ENCODE measurements around the gene C22orf23.
A peak's percentile ranks its signal among the peaks of the same experiment; 100 is the strongest.

The C22orf23 gene

DNA sequence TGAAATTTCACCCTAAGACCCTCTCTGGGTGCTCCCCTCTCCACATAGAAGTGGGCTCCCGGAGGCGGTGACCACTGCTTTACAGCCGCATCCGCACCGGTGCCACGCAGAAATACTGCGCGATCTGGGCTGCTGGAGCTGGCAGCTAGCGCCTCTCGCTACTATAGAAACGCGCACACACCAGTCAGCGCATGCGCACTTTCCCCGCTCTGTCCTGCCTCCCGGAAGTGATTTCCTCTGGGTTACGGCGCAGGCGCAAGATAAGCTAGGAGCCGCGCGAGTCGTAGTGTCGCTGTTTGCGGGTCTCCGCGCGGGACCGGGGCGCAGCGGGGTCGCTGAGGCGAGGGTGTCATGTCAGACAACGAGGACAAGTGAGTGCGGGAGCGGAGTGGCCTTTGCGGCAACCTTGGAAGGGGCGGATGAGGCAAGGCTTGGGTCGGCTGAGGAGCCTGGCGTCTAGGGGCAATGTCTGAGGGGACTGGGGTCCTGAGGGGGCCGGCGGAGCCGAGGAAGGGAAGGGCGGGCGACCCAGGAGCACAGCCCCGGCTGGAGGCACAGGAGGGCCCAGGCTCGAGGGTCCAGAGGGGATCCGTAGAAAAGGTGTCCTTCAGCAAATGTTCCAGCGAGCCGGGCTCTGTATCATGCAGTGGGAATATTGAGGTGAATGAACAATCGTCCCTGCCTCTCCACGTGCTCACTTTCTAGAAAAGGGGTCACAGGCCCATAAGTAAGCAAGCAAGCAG, at the start of gene C22orf23, which contains the start of gene POLR2F:
C22orf23 (minus strand) TSS at position 165 of the 743 bp plus-strand sequence. CDS start 452 bp downstream, outside the sequence.
POLR2F (plus strand) TSS at position 263 of the 743 bp plus-strand sequence; CDS start at position 352, 89 bp downstream.
- peak; percentile 93 for DNase-seq (ENCODE audit: low read depth)

GRCh38 chr22:37999640-38000272, 46.4 kb upstream of the C22orf23 start:
- DNase-seq (ENCODE audit: low read depth) = no peak

GRCh38 chr22:37999236-37999635, 45.8 kb upstream of the C22orf23 start:
- DNase-seq (ENCODE audit: low read depth) = no peak

GRCh38 chr22:37998543-37998942, 45.1 kb upstream of the C22orf23 start:
- DNase-seq (ENCODE audit: low read depth) = no peak

- no peak for DNase-seq (ENCODE audit: low read depth)
These were observed 43.3 kb upstream of the C22orf23 start for GRCh38 chr22:37996515-37997246.

- no peak for DNase-seq (ENCODE audit: low read depth)
These were observed 42.7 kb upstream of the C22orf23 start for GRCh38 chr22:37996079-37996478.

GRCh38 chr22:37995460-37995859, 42.1 kb upstream of the C22orf23 start:
- no peak for DNase-seq (ENCODE audit: low read depth)

DNA sequence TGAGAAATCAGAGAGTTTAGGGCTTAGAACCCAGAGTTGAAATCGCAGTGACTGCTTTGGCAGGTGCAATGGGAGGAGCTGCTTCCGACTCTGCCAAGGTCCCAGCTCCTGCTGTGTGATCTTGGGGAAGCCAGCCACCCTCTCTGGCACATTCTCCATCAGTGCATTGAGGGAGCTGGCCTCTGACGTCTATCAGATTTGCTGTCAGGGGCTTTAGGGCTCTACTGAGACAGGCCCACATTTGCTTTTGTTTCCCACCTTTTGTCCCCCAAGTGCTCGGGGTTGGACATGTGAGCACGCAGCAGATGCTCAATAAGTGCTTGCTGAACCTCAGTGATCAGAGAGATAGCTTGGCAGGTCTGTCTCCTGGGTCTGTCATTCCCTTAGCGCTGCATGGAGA, 41.6 kb upstream of the C22orf23 start:
- no peak for DNase-seq (ENCODE audit: low read depth)

DNA sequence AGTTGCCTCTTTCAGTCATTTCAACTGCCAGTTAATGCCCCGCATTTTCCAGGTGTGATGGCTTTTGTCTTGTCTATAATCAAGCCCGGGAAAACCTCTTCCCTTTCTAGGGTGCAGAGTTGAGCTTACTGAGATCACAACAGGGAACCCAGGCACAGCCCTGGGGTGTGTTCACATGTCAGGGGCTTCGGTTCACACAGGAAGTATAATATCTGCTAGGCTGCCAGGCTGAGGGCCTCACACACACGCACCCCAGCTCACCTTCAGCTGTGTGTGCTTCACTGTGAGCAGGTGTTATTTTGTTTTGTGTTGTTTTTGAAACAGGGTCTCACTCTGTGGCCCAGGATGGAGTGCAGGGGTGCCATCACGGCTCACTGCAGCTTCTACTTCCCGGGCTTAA, 40.6 kb upstream of the C22orf23 start:
- no peak for DNase-seq (ENCODE audit: low read depth)

GRCh38 chr22:37991731-37992442, 38.5 kb upstream of the C22orf23 start:
- DNase-seq (ENCODE audit: low read depth) = no peak

- DNase-seq (ENCODE audit: low read depth) = no peak
These were observed 37.5 kb upstream of the C22orf23 start for GRCh38 chr22:37990862-37991261.

GRCh38 chr22:37990301-37990700, 36.9 kb upstream of the C22orf23 start:
- no peak for DNase-seq (ENCODE audit: low read depth)

- no peak for DNase-seq (ENCODE audit: low read depth)
These were observed 36.0 kb upstream of the C22orf23 start for GRCh38 chr22:37989146-37990045.

DNA sequence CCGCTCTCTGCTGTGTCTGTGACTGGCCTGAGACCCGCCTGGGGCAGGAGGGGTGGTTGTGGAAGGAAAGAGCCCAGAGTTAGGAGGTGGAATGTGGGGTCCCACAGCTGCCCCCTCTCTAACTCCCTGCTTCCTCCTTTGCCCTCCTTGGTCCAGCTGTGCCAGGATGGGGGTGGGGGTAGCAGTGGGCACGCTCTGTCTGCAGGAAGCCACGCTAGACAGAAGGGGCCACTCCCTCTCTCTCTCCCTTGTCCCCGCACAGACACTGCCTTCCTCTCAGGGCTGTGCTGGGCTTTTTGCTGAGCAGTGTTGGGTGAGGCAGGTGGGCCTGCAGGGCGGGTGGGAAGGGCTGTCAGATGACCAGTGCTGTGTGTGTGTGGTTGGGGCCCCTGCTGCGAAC, 33.0 kb upstream of the C22orf23 start:
- DNase-seq (ENCODE audit: low read depth) = no peak

DNA sequence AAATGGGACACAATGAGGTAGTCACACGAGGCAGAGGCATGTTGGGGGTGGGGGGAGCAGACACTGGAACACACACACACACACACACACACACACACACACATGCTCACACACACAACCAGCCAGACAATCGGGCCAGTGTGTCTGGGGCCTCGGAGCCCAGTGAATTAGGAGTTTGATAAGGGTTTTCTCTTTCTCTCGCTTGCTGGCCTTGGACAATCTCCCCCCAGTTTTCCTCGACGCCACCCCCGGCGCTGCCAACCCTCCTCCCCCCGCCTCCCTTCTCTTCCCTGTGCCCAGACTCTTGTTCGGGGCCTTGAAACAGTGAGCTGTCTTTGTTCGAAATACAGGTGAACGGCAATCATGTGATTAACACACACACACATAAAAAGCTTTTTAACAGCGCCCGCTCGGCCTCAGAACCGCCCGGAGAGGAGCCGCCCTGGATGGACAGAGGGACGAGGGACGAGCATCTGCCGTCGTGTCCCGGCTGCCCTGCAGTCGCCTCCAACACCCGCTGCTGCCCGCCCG, 32.4 kb upstream of the C22orf23 start:
- no peak for DNase-seq (ENCODE audit: low read depth)

- no peak for DNase-seq (ENCODE audit: low read depth)
These were observed 31.7 kb upstream of the C22orf23 start for GRCh38 chr22:37985050-37985585.

GRCh38 chr22:37983860-37984791, 30.7 kb upstream of the C22orf23 start, which contains the start of gene SOX10:
SOX10 (minus strand) TSS chr22:37984555; CDS start chr22:37983784, 771 bp downstream.
- no peak for DNase-seq (ENCODE audit: low read depth)

GRCh38 chr22:37982938-37983859, 29.8 kb upstream of the C22orf23 start:
- no peak for DNase-seq (ENCODE audit: low read depth)

Measured in activated T-helper 9 cell treated with anti-CD3 and anti-CD28 coated beads, Interleukin-2, amount 50 U/mL, for 16 hours (primary cell).